K562 (cell line): ENCODE measurements around the gene LLPH. TPM values are rescaled to one million over a fixed set of nuclear protein-coding genes. Genes with fewer than 3 reads are reported as not detected.

Experiments
- ATF7 ChIP-seq: fragments of 450-650 bp; IDR thresholded peaks from 2 replicates; pipeline ENCODE4 v1.7.1; 2014; ENCODE audit warnings: mild to moderate bottlenecking, moderate library complexity
- BMI1 ChIP-seq: fragments of 150-350 bp; IDR thresholded peaks from 2 replicates; pipeline ENCODE4 v1.6.1; 2014; ENCODE audit warnings: low read length
- FOXA3 ChIP-seq, 2 experiments: fragments of 450-650 bp in 1 of 2; sonication (generic) in 1 of 2; formaldehyde crosslinking; IDR thresholded peaks in 1 of 2; conservative IDR thresholded peaks in 1 of 2; 2 replicates each; pipeline versions ENCODE4 v1.4.0 to v1.8.0; 2020 to 2022; ENCODE audit warnings: mild to moderate bottlenecking in 2 of 2, missing genetic modification reagents in 1 of 2
- HMG20B ChIP-seq: fragments of 250-450 bp; sonication (Bioruptor Pico); IDR thresholded peaks from 2 replicates; pipeline ENCODE4 v1.5.0; 2021; ENCODE audit warnings: mild to moderate bottlenecking
- NCOR1 ChIP-seq: fragments of 450-650 bp; IDR thresholded peaks from 2 replicates; pipeline ENCODE4 v1.6.1; 2016; ENCODE audit warnings: mild to moderate bottlenecking, moderate library complexity
- TAF7 ChIP-seq: fragments of 450-650 bp; IDR thresholded peaks from 2 replicates; pipeline ENCODE4 v1.6.1; 2016; ENCODE audit warnings: missing genetic modification characterization, missing compliant biosample characterization
- ZNF146 ChIP-seq: IDR thresholded peaks from one replicate; pipeline ENCODE4 v1.6.1; 2018; ENCODE audit warnings: missing compliant biosample characterization; ENCODE audit not compliant: unreplicated experiment
- ZNF79 ChIP-seq: fragments of 250-450 bp; sonication (Bioruptor Pico); IDR thresholded peaks from 2 replicates; pipeline ENCODE4 v1.4.0; 2020; ENCODE audit warnings: low read depth, mild to moderate bottlenecking, moderate library complexity
- ZZZ3 ChIP-seq: fragments of 450-650 bp; IDR thresholded peaks from 2 replicates; pipeline ENCODE4 v1.6.1; 2016; ENCODE audit warnings: antibody characterized with exemption, mild to moderate bottlenecking, moderate library complexity
- polyA plus RNA-seq, 8 experiments: library from polyadenylated mRNA; depleted of rRNA in 4 of 8; stranded (reverse) in 5 of 8; unstranded in 3 of 8; fragments of >200 nt; fragmentation: Nextera tagmentation in 2 of 8; fragmentation: Illumina TruSeq in 1 of 8; extraction: Ambion mirVana in 2 of 8; extraction: Trizol in 1 of 8; gene quantifications; 2 replicates each; pipeline versions ENCODE4 v1.2.1 to v1.2.3, GENCODE V29; 2011 to 2014; ENCODE audit warnings: inconsistent platforms in 1 of 8, missing spikeins in 1 of 8
- total RNA-seq, 7 experiments: library from RNA; depleted of rRNA in 6 of 7; stranded (reverse); fragments of >200 nt in 6 of 7; fragmentation: Illumina TruSeq in 2 of 7; extraction: Trizol in 2 of 7; gene quantifications; 2 replicates each; pipeline versions ENCODE4 v1.2.1 to v1.2.3, GENCODE V29; 2011 to 2021; ENCODE audit warnings: low replicate concordance in 1 of 7
- TF ChIP-seq, protein P1 (sequence below), 3 experiments: fragments of 200-800 bp in 1 of 3; sonication (Bioruptor generic) in 1 of 3; sonication (generic) in 1 of 3; formaldehyde crosslinking in 1 of 3; IDR thresholded peaks; 2 replicates each; pipeline versions ENCODE4 v1.6.1 to v1.8.0; 2016 to 2022; ENCODE audit warnings: mild to moderate bottlenecking in 2 of 3, missing compliant biosample characterization in 2 of 3, missing genetic modification characterization in 2 of 3, missing genetic modification reagents in 1 of 3
- TF ChIP-seq, protein P2 (sequence below), 2 experiments: fragments of 450-650 bp; IDR thresholded peaks; 2 replicates each; pipeline ENCODE4 v1.6.1; 2018; ENCODE audit warnings: mild to moderate bottlenecking in 2 of 2, low read depth in 1 of 2; ENCODE audit not compliant: partially characterized antibody in 2 of 2
- TF ChIP-seq, protein P3 (sequence below): sonication (generic); formaldehyde crosslinking; IDR thresholded peaks from 2 replicates; pipeline ENCODE4 v1.8.0; 2022; ENCODE audit warnings: missing genetic modification reagents, mild to moderate bottlenecking, borderline replicate concordance
- TF ChIP-seq, protein P4 (sequence below): sonication (generic); formaldehyde crosslinking; IDR thresholded peaks from 2 replicates; pipeline ENCODE4 v1.8.0; 2023; ENCODE audit warnings: mild to moderate bottlenecking, missing genetic modification reagents
- TF ChIP-seq, protein P5 (sequence below), 2 experiments: IDR thresholded peaks; 2 replicates each; pipeline ENCODE4 v1.6.1; 2011; ENCODE audit warnings: borderline replicate concordance in 1 of 2, control low read depth in 1 of 2, low read depth in 1 of 2, low read length in 1 of 2, mild to moderate bottlenecking in 1 of 2, mixed read lengths in 1 of 2, moderate library complexity in 1 of 2; ENCODE audit not compliant: insufficient read depth in 1 of 2, insufficient read length in 1 of 2, poor library complexity in 1 of 2, severe bottlenecking in 1 of 2; ENCODE audit errors: extremely low read depth in 1 of 2

LLPH gene
- total and polyA plus RNA-seq, 9 of the 15 experiments (the other 6 are each of a cell fraction or from before 2014, with no cell fraction given), result 19.1 to 87.3 (median 59.6) TPM

DNA sequence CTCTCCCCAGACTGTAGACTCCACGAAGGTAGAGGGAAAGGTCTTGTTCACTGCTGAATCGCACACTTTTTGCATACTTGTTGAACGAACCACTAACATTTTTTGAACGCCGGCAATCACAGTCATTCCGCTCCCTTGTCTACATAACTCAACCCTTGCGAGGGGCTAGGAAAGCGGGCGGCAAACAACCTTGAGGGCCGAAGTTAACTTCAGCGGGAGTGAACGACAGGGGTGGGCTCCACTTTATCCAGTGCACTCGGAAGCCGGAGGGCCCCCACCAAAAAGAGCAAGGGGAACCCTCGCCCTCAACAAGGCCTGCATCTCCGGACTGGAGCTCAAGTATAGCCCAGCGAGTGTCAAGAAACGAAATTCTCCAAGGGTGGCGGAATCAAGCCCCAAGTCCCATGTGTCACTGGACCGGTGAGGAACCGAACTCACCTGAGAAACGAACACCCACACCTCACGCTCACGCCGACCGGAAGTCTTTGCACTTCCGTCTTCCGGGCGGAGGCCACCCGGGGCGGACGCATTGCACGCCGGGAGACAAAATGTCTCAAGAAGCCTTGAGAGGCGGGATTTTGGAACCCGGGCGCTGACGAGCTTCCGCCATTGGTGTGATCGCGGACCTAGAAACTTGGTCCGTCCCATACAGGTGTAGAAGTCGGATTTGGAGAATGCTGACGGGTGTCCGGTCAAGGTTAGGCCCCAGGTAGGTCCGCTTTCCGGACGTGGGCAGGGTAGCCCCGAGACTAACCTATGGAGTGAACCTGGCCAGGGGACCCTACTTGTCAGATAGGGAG, at the start of gene LLPH (continued):
- TF ChIP-seq, protein P1, sequence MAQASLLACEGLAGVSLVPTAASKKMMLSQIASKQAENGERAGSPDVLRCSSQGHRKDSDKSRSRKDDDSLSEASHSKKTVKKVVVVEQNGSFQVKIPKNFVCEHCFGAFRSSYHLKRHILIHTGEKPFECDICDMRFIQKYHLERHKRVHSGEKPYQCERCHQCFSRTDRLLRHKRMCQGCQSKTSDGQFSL (CRISPR knock-in tag; IDR thresholded peaks at IDR 0.05), result no peak
- TF ChIP-seq, protein P1 (tag; IDR thresholded peaks at IDR 0.05), result no peak
- TF ChIP-seq ZNF146 (no peak), HMG20B (CRISPR knock-in tag) (no peak), TAF7 (tag) (peak; percentile 75), FOXA3 (CRISPR knock-in tag; conservative IDR thresholded peaks at IDR 0.05 in 1 of 2, IDR thresholded peaks at IDR 0.05 in 1 of 2) (no peak), ZZZ3 (no peak), ZNF79 (CRISPR knock-in tag) (no peak), NCOR1 (no peak), BMI1 (no peak), ATF7 (peak; percentile 63; the same call in 1 of the 2 replicates)
- TF ChIP-seq, protein P2, sequence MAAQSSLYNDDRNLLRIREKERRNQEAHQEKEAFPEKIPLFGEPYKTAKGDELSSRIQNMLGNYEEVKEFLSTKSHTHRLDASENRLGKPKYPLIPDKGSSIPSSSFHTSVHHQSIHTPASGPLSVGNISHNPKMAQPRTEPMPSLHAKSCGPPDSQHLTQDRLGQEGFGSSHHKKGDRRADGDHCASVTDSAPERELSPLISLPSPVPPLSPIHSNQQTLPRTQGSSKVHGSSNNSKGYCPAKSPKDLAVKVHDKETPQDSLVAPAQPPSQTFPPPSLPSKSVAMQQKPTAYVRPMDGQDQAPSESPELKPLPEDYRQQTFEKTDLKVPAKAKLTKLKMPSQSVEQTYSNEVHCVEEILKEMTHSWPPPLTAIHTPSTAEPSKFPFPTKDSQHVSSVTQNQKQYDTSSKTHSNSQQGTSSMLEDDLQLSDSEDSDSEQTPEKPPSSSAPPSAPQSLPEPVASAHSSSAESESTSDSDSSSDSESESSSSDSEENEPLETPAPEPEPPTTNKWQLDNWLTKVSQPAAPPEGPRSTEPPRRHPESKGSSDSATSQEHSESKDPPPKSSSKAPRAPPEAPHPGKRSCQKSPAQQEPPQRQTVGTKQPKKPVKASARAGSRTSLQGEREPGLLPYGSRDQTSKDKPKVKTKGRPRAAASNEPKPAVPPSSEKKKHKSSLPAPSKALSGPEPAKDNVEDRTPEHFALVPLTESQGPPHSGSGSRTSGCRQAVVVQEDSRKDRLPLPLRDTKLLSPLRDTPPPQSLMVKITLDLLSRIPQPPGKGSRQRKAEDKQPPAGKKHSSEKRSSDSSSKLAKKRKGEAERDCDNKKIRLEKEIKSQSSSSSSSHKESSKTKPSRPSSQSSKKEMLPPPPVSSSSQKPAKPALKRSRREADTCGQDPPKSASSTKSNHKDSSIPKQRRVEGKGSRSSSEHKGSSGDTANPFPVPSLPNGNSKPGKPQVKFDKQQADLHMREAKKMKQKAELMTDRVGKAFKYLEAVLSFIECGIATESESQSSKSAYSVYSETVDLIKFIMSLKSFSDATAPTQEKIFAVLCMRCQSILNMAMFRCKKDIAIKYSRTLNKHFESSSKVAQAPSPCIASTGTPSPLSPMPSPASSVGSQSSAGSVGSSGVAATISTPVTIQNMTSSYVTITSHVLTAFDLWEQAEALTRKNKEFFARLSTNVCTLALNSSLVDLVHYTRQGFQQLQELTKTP (IDR thresholded peaks at IDR 0.05; ENCODE audit: low read depth in 1 of 2, partially characterized antibody in 2 of 2), result peak in 1 of 2 experiments; percentile 42
- TF ChIP-seq, protein P3, sequence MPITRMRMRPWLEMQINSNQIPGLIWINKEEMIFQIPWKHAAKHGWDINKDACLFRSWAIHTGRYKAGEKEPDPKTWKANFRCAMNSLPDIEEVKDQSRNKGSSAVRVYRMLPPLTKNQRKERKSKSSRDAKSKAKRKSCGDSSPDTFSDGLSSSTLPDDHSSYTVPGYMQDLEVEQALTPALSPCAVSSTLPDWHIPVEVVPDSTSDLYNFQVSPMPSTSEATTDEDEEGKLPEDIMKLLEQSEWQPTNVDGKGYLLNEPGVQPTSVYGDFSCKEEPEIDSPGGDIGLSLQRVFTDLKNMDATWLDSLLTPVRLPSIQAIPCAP (CRISPR knock-in tag), result no peak
- TF ChIP-seq, protein P4, sequence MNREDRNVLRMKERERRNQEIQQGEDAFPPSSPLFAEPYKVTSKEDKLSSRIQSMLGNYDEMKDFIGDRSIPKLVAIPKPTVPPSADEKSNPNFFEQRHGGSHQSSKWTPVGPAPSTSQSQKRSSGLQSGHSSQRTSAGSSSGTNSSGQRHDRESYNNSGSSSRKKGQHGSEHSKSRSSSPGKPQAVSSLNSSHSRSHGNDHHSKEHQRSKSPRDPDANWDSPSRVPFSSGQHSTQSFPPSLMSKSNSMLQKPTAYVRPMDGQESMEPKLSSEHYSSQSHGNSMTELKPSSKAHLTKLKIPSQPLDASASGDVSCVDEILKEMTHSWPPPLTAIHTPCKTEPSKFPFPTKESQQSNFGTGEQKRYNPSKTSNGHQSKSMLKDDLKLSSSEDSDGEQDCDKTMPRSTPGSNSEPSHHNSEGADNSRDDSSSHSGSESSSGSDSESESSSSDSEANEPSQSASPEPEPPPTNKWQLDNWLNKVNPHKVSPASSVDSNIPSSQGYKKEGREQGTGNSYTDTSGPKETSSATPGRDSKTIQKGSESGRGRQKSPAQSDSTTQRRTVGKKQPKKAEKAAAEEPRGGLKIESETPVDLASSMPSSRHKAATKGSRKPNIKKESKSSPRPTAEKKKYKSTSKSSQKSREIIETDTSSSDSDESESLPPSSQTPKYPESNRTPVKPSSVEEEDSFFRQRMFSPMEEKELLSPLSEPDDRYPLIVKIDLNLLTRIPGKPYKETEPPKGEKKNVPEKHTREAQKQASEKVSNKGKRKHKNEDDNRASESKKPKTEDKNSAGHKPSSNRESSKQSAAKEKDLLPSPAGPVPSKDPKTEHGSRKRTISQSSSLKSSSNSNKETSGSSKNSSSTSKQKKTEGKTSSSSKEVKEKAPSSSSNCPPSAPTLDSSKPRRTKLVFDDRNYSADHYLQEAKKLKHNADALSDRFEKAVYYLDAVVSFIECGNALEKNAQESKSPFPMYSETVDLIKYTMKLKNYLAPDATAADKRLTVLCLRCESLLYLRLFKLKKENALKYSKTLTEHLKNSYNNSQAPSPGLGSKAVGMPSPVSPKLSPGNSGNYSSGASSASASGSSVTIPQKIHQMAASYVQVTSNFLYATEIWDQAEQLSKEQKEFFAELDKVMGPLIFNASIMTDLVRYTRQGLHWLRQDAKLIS (CRISPR knock-in tag), result no peak
- TF ChIP-seq, protein P5, sequence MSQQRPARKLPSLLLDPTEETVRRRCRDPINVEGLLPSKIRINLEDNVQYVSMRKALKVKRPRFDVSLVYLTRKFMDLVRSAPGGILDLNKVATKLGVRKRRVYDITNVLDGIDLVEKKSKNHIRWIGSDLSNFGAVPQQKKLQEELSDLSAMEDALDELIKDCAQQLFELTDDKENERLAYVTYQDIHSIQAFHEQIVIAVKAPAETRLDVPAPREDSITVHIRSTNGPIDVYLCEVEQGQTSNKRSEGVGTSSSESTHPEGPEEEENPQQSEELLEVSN (IDR thresholded peaks at IDR 0.05; ENCODE audit: borderline replicate concordance in 1 of 2, extremely low read depth in 1 of 2, insufficient read depth in 1 of 2, insufficient read length in 1 of 2, low read depth in 1 of 2, low read length in 1 of 2, poor library complexity in 1 of 2, severe bottlenecking in 1 of 2), result peak in 1 of 2 experiments; percentile 40
